DND-41 (cell line): ENCODE results near the gene HOXC10.

Source experiments
- CTCF ChIP-seq: IDR thresholded peaks from 2 replicates; pipeline ENCODE4 v1.5.1; 2012; ENCODE audit warnings: borderline replicate concordance, low read length, moderate library complexity, mild to moderate bottlenecking; ENCODE audit not compliant: poor library complexity, severe bottlenecking; ENCODE audit errors: extremely low read depth
- EZH2 ChIP-seq: IDR thresholded peaks from 3 replicates; pipeline ENCODE4 v1.6.1; 2012; ENCODE audit warnings: borderline replicate concordance, low read depth, mild to moderate bottlenecking, moderate library complexity, low read length, inconsistent platforms; ENCODE audit not compliant: severe bottlenecking

DNA sequence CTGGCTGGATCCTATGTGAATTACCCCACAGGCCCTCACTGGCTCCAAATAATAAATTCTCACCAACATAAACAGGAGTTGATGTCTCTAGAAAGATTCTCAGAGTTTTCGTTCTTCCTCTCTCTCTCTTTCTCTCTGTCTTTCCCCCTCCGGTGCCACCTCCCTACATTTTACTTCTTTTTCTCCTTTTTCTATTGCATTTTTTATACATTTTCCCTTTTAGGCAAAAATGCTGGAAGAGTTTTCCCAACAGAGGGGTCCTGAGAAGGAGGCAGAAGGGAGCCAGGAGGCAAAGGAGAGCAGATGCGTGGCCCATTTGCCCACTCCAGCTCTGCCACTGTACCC is 42.5 kb downstream of the HOXC10 start:
- TF ChIP-seq CTCF (no peak), EZH2 (no peak)
